WI38 (cell line): ENCODE data around the gene RPE65.

ENCODE experiments used
- H3K4me3 ChIP-seq: 2 replicates; pipeline ENCODE4 v1.5.1; 2011; ENCODE audit warnings: low read depth, mild to moderate bottlenecking, control low read depth, low read length
- TF ChIP-seq, protein P1 (sequence below): IDR thresholded peaks from 2 replicates; pipeline ENCODE4 v1.5.1; 2012; ENCODE audit warnings: low read depth, mild to moderate bottlenecking, control low read depth, low read length

RPE65 gene

DNA sequence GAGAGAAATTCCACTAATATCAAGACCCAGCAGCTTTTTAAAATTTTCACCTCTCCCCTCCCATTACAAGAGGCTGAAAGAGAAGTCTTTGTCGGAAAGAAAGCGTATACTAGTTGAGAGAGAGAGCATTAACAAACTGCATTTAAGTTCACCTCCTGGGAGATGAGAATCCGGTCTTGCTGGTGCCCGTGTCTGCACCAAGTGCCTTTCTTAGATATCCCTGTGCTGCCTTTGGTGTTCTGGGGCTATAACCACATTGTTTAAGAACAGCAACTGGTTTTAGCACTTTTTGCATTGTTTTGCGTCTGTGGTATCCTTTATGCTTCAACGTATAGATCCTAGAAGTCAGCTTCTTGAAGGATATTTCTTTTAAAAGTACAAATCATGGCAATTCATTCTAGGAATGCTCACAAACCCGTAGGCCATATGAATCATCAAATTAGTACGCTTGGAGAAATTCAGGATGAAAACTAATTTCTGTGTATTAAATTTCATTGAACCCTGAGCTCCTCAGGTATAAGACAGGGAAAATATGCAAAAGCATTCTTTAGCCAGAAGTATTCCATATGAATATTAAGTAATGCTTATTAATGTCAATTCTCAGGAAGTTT lies 3.4 kb upstream of the RPE65 start:
- no peak overlapping the region for H3K4me3 ChIP-seq
- TF ChIP-seq, protein P1, sequence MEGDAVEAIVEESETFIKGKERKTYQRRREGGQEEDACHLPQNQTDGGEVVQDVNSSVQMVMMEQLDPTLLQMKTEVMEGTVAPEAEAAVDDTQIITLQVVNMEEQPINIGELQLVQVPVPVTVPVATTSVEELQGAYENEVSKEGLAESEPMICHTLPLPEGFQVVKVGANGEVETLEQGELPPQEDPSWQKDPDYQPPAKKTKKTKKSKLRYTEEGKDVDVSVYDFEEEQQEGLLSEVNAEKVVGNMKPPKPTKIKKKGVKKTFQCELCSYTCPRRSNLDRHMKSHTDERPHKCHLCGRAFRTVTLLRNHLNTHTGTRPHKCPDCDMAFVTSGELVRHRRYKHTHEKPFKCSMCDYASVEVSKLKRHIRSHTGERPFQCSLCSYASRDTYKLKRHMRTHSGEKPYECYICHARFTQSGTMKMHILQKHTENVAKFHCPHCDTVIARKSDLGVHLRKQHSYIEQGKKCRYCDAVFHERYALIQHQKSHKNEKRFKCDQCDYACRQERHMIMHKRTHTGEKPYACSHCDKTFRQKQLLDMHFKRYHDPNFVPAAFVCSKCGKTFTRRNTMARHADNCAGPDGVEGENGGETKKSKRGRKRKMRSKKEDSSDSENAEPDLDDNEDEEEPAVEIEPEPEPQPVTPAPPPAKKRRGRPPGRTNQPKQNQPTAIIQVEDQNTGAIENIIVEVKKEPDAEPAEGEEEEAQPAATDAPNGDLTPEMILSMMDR = no peak

DNA sequence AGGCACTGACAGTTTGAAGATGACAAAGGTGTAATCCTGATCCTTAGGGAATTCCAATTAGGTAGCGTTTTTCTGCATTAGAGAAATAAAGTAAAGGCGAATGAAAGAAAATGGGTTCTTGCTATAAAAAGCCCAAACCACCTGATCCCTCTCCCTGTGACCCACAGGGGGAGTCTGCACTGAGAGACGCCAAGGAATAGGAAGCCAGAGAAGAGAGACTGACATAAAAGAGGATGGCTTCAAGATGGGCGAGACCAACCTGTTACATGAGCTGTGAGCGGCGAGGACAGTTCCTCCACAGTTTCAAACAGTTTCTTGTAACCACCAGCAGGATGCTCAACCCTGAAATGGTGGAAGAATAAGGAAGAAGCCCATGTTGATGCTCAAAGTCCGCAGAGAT lies 1.4 kb downstream of the RPE65 start:
- TF ChIP-seq, protein P1 = no peak
- no peak overlapping the region for H3K4me3 ChIP-seq

DNA sequence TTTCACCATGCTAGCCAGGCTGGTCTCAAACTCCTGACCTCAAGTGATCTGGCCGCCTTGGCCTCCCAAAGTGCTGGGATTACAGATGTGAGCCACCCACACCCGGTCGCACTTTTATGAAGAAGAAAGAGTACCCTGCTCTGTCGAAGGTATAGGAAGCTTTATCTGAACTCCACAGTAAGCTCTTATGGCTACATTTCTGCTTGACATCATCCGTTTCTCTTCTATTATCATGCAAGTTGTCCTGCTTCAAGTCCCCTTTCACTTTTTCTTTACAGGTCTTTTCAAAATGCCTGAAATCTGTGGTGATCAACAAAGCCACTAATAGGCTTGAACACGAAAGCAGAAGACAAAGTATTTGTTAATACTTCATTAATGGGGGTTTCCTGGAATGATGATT lies 4.0 kb downstream of the RPE65 start:
- H3K4me3 ChIP-seq = no peak overlapping the region
- TF ChIP-seq, protein P1 = no peak

DNA sequence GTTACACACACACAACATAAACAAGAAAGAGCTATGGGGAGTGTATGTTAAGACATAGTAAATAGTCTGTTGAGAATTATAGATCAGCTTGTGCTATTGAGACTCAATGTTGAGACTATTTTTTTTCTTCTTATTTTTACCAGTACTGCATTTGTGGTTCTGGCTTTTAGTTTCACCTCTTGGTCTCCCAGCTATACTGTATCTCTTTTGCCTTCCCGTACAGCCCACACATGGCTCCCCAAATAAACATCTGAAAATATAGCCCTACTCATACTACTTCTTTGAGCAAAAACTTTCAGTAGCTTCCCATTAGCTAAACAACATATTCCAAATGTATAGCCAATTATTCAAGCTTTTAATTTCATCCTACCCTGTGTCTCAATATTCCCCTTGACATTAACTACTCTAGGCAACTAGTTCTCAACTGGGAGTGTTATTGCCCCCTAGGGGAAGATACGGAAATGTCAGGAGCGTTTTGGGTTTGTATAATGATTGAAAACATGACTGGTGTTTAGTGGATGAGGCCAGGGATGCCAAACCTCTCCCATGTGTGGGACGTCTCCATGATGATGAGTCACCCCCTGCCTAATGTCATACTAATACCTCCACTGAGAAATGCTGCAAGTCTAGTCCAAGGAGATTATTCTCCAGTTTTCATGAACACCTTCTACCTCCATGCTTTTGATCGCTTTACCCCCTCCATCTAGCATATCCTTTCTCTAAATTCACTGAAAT lies 6.8 kb downstream of the RPE65 start:
- TF ChIP-seq, protein P1 = peak; percentile 68
- no peak overlapping the region for H3K4me3 ChIP-seq

DNA sequence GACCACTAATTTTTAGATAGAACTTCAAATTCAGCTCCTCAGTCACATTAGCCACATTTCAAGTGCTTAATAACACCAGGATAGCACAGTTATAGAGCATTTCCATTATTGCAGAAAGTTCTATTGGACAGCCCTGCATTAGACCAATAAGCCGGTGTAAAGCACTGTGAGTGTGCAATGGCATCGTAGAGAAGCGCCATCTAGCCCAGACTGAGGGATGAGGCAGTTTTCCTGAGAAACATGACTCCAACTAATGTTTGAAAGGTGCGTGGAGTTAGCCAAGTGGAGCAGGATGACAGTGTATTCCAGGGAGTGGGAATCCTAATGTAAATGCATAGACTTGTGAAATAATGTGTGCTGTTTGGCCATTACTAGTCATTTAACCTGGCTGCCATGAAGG lies 7.7 kb downstream of the RPE65 start:
- TF ChIP-seq, protein P1 = no peak
- no peak overlapping the region for H3K4me3 ChIP-seq

DNA sequence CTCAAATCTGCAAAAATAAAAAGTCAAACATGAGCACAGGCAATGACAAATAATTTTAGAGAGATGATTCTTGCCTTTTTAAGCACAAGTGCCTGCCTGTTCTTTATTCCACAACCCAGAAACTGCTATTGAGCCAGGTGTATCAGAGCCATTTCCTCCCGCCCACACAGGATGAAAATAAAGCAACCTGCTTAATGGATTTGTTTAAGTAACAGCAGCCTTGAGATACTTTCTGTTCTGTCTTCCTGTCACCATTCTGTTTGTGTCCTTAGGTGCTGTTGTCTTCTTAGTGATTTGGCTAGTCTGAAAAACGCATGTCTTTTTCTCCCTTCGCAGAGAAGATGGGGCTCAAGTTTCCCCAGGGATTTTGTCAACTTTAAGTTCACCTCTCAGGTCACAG lies 11.4 kb downstream of the RPE65 start:
- TF ChIP-seq, protein P1 = no peak
- no peak overlapping the region for H3K4me3 ChIP-seq

DNA sequence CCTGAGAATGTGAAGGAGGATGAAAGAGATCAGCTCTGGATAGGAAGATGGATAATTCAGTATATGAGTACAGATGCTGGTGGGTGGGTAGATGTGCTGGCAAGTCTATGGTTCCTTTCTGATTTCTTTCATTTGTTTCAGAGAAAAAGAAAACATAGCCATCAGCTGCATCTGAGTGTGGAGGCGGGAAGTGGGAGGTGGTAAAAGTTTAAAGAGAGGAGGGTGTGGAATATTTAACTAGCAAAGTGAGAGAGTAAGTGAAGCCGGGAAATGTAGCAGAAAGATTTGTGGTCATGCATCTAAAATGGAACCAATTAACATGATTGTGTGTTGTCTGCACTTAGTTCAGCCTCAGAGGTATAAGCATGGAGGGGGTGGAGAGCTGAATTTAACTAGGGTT lies 16.4 kb downstream of the RPE65 start:
- TF ChIP-seq, protein P1 = no peak
- H3K4me3 ChIP-seq = no peak overlapping the region
